NT2/D1 (cell line): ENCODE results near the gene TUB.

Experiments
- SUZ12 ChIP-seq: IDR thresholded peaks from 2 replicates; pipeline ENCODE4 v1.6.1; 2011; ENCODE audit not compliant: insufficient read length, insufficient read depth; ENCODE audit errors: extremely low read depth
- ZNF274 ChIP-seq: IDR thresholded peaks from 2 replicates; pipeline ENCODE4 v1.6.1; 2011; ENCODE audit warnings: mild to moderate bottlenecking, low read depth, low read length

DNA sequence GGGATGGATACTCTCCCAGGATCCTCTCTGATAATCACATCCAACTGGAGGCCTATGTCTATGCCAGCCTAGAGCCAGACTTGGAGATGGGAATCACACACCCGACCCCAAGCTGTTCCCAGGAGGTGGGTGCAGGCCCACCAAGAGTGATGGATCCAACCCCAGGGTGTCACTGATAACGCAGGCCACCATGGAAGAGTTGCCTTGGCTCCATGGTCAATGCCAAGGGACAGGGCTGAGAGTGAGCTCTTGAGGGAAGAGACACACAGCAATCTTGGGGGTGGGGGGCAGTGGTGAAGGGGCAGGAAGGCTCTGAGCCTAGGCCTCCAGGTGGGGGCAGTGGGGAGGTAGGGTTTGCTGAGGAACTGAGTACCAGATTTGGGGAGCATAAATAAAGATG, 16.9 kb downstream of the TUB start:
- TF ChIP-seq SUZ12, result no peak
- TF ChIP-seq ZNF274, result no peak
